Motor neuron (in vitro differentiated cells): ENCODE results near the gene TMEM203. TPM values are rescaled to one million over a fixed set of nuclear protein-coding genes. Genes with fewer than 3 reads are reported as not detected.
A peak's percentile ranks its signal among the peaks of the same experiment; 100 is the strongest.

ENCODE experiments used
- ATAC-seq, 8 experiments: fragments of 200-7000 bp; cut with Tn5 transposase; replicated peaks in 6 of 8; 2 replicates each; pipeline ENCODE4 v1.8.0; 2021; ENCODE audit warnings: mild to moderate bottlenecking in 8 of 8, moderate library complexity in 8 of 8
- H3K27ac ChIP-seq, 2 donors: fragments of 250-450 bp; sonication (Bioruptor Pico); 2 replicates each; pipeline ENCODE4 v1.9.0; 2021; ENCODE audit warnings: antibody characterized with exemption in 2 of 2, mild to moderate bottlenecking in 2 of 2, moderate library complexity in 1 of 2
- H3K4me1 ChIP-seq, 2 donors: fragments of 250-450 bp; sonication (Bioruptor Pico); replicated peaks in 1 of 2; 2 replicates each; pipeline ENCODE4 v1.6.1; 2021; ENCODE audit warnings: antibody characterized with exemption in 2 of 2, mild to moderate bottlenecking in 2 of 2, moderate library complexity in 1 of 2
- H3K4me3 ChIP-seq, 5 donors: fragments of 250-450 bp; sonication (Bioruptor Pico); 2 replicates each; pipeline ENCODE4 v1.9.0; 2021; ENCODE audit warnings: antibody characterized with exemption in 5 of 5, mild to moderate bottlenecking in 5 of 5, moderate library complexity in 4 of 5
- WGBS, 10 experiments: fragments of 450-650 bp; shearing (Covaris generic); methylation state at CpG; one replicate each; pipeline ENCODE4 v1.0.0; 2022; 5-methylcytosine and 5-hydroxymethylcytosine counted together
- in situ Hi-C, 9 experiments: fragments of 400-800 bp; cut with MboI; loops; one replicate each; pipeline ENCODE4 v1.15.0; 2021; ENCODE audit warnings: low sequenced_read_pairs in 9 of 9, low pct_unique_long_range_greater_than_20kb in 2 of 9; ENCODE audit not compliant: unreplicated experiment in 9 of 9
- total RNA-seq, 8 experiments: library from RNA; unstranded; fragments of 300-600 nt; gene quantifications; 2 replicates each; pipeline versions ENCODE4 v1.2.3 to v1.2.4, GENCODE V29; 2022

TMEM203 gene
- total RNA-seq, 8 experiments from 2014 or later = 20.0 to 31.7 (median 26.4) TPM

DNA sequence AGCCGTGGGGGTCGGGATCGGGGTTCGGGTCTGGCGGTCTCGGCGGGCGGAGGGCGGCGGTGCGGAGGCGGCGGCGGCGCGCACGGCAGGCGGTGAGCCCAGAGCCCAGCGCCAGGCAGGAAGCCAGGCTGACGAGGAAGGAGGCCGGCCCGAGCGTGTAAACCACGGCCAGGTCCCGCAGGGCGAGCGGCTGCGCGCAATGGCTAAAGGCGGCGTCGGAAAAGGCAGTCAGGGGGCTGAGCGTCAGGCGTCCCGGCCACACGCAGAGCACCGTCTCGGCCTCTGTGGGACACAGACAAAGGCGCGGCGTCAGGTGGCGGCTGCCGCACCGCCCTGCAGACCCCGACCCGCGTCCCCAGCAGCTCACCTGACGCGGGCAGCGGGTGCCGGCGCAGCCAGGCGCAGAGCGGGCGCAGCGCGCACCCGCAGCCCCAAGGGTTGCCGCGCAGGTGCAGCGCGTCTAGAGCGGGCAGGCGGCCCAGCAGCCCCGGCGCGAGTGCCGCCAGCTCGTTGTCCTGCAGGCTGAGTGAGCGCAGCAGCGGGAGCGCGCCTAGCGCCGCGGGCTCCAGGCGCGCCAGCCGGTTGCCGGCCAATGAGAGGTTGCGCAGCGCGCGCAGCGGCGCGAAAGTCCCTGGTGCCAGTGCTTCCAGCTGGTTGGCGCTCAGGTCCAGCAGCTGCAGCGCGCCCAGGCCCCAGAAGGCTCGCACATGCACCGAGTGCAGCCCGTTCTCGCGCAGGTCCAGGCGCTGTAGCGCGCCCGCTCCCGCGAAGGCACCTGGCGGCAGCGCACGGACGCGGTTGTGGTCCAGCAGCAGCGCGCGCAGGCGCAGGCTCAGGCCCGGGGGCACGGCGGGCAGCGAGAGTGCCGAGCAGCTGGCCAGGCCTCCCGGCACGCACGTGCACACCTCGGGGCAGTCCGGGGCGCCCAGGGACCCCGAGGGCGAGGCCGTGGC is 36.3 kb downstream of the TMEM203 start:
- H3K4me1 ChIP-seq = peaks cover 11 to 13% of the 10 kb centered on the region in 2 donors
- ATAC-seq = peak; percentile 10 to 67 (median 56)
- 0 to 2% (median 0%) methylated on average over 2 to 9 of the region's 124 CpGs; no CpG with 5 or more reads in 7 of the 10 experiments for WGBS, 10 experiments
- peak overlapping the region; percentile 39 to 50 (median 44) for H3K4me3 ChIP-seq
- H3K27ac ChIP-seq = peak overlapping the region; percentile 54 to 55
- in situ Hi-C loops = no loop called here

DNA sequence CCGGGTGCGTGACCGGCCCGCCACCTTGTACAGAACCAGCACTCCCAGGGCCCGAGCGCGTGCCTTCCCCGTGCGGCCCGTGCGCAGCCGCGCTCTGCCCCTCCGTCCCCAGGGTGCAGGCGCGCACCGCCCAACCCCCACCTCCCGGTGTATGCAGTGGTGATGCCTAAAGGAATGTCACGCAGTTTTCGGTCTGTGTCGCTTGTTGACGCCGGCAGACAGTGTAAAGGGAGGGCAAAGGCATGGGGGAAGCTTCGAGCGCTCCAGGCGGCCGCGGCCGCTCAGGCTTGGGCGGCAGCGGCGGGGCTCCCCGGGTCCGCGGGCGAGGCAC is 36.9 kb downstream of the TMEM203 start:
- WGBS, 10 experiments = 0% methylated on average over 2 of the region's 36 CpGs; no CpG with 5 or more reads in 9 of the 10 experiments
- Histone ChIP-seq H3K27ac (peak overlapping the region; percentile 54 to 55), H3K4me1 (peaks cover 13 to 17% of the 10 kb centered on the region in 2 donors), H3K4me3 (peak overlapping the region; percentile 39 to 50 (median 44))
- peak; percentile 4 to 63 (median 52) for ATAC-seq
- in situ Hi-C loops = no loop called here

DNA sequence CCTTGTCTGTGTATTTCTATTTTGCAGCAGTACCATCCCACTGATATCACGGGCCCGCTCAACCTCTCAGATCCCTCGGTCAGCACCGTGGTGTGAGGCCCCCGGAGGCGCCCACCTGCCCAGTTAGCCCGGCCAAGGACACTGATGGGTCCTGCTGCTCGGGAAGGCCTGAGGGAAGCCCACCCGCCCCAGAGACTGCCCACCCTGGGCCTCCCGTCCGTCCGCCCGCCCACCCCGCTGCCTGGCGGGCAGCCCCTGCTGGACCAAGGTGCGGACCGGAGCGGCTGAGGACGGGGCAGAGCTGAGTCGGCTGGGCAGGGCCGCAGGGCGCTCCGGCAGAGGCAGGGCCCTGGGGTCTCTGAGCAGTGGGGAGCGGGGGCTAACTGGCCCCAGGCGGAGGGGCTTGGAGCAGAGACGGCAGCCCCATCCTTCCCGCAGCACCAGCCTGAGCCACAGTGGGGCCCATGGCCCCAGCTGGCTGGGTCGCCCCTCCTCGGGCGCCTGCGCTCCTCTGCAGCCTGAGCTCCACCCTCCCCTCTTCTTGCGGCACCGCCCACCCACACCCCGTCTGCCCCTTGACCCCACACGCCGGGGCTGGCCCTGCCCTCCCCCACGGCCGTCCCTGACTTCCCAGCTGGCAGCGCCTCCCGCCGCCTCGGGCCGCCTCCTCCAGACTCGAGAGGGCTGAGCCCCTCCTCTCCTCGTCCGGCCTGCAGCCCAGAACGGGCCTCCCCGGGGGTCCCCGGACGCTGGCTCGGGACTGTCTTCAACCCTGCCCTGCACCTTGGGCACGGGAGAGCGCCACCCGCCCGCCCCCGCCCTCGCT is 37.5 kb downstream of the TMEM203 start:
- peak; percentile 26 to 79 (median 66) for ATAC-seq
- in situ Hi-C loops = no loop called here
- no CpG with 5 or more reads among the region's 57 CpGs for WGBS, 10 experiments
- Histone ChIP-seq H3K27ac (peak overlapping the region; percentile 55 to 74), H3K4me3 (peak overlapping the region; percentile 39 to 50 (median 44)), H3K4me1 (peaks cover 17 to 22% of the 10 kb centered on the region in 2 donors)

DNA sequence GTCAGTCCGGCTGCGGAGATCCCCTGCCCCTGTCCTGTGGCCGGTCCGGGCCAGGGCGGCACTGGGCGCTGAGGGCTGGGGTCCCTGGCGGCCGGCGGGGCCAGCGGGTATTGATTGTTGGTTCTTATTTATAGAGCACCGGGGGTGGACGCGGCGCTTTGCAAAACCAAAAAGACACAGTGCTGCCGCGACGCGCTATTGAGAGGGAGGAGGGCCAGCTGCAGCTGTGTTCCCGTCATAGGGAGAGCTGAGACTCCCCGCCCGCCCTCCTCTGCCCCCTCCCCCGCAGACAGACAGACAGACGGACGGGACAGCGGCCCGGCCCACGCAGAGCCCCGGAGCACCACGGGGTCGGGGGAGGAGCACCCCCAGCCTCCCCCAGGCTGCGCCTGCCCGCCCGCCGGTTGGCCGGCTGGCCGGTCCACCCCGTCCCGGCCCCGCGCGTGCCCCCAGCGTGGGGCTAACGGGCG is 38.1 kb downstream of the TMEM203 start:
- no CpG with 5 or more reads among the region's 44 CpGs for WGBS, 10 experiments
- Histone ChIP-seq H3K4me1 (peaks cover 19 to 29% of the 10 kb centered on the region in 2 donors), H3K4me3 (peak overlapping the region; percentile 39 to 50 (median 44)), H3K27ac (peak overlapping the region in 1 of 2 donors; percentile 74)
- in situ Hi-C loops = no loop called here
- peak in 1 of 8 experiments; percentile 5 for ATAC-seq

DNA sequence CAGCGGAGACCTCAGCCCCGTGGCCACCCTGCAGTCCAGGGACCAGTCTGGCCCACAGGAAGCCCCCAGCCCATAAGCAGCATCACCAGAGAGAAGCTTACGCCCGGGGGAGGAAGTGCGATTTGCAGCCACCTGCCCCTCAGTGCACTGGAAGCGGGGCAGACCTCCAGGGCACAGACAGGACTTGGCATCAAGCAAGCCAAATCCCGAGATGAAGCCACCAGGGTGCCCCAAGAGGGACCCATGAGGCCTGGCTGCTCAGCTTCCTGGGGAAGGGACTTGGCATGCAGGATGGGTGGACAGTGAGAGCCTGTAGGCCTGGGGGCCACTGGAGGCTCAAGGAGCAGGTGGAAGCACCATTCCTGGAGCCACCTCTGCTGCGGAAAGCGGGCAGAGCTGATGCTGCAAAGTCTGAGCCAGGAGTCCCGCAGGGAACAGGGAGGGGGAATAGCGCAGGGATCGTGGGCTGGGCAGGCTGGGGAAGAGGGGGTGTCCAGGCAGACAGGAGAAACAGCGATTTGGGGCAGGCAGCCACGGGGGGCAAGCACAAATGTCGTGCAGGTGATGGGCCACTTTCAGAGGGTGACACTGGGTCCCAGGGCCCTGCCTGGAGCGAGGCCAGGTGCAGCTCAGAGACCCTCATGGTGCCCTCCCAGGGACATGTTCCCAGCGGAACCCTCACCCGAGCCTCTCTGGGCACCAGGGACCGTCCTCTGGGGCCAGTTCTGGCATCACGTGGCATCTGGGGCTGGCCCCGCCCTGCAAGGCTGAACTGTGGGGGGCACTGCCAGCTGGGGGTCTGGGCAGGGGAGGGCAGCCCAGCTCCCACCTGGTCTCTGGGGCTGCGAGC is 38.8 kb downstream of the TMEM203 start:
- in situ Hi-C loops = no loop called here
- no peak for ATAC-seq
- 40% methylated on average over 1 of the region's 22 CpGs; no CpG with 5 or more reads in 9 of the 10 experiments for WGBS, 10 experiments
- peaks cover 19 to 36% of the 10 kb centered on the region in 2 donors for H3K4me1 ChIP-seq
- no peak overlapping the region for H3K27ac ChIP-seq
- H3K4me3 ChIP-seq = peak overlapping the region in 1 of 5 donors; percentile 50

- peaks cover 19 to 36% of the 10 kb centered on the region in 2 donors for H3K4me1 ChIP-seq
- no peak overlapping the region for H3K27ac ChIP-seq
- WGBS, 10 experiments = 60 to 100% (median 80%) methylated on average over 1 of the region's 32 CpGs; no CpG with 5 or more reads in 7 of the 10 experiments
- in situ Hi-C loops = no loop called here
- H3K4me3 ChIP-seq = no peak overlapping the region
- no peak for ATAC-seq
Measured at GRCh38 chr9:137165250-137165836, 40.1 kb downstream of the TMEM203 start.

DNA sequence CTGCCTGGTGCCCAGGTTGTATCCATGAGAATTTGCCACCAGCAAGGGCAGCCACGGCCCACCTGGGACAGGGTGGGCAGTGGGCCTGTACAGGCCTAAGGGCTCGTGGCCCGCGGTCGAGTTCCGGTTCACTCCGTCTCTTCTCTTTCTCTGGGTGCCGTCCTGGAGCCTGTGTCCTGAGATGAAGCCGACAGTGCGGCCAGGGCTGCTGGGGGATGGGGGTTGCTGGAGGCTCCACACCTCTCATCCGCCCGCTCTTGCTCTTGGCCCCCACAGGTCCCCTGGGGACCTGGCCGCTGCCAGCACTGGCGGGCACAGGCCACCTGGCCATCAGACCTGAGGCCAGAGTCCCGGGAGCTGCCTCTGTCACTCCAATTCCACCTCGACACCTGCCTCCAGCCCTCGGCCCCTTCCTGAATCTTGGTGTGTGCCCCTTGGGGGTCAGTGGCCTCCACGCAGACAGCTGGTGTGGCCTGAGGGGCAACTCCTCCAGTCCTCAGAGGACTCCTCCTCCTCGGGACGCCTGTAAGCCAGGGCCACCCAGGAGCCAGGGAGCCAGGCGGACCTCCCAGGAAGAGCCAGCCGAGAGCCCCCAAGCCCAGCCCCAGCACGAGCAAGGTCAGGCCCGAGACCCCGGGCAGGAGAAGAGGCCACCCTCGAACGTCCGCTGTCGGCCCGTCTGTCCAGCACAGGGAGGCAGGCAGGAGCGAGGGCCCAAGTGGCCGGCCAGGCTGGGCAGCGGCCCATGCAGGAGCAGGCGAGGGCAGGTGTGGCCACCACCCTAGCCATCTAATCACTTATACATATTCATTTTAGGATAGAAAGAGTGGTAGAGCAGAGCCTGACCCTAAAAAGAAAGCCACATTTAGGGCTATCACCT is 40.8 kb downstream of the TMEM203 start:
- Histone ChIP-seq H3K4me1 (peaks cover 19 to 36% of the 10 kb centered on the region in 2 donors), H3K4me3 (no peak overlapping the region), H3K27ac (no peak overlapping the region)
- in situ Hi-C loops = no loop called here
- WGBS, 10 experiments = 17 to 80% (median 28%) methylated on average over 1 to 10 of the region's 34 CpGs; no CpG with 5 or more reads in 7 of the 10 experiments
- no peak for ATAC-seq

DNA sequence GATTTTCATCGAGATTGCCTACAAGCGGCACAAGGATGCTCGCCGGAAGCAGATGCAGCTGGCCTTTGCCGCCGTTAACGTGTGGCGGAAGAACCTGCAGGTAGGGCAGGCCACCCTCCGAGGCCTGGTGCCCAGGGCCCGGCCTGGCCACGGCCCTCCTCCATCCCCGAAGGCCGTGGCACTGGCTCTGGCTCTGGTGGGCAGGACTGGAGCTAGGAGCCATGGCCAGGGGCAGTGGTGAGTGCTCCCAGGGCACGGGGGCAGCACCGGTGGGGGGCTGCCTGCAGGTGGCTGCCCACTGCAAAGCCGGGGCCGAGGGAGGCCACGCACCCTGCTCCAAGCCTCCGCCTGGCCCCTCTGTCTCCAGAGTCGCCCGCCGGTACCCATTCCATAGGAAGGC is 41.6 kb downstream of the TMEM203 start:
- peaks cover 19 to 36% of the 10 kb centered on the region in 2 donors for H3K4me1 ChIP-seq
- H3K4me3 ChIP-seq = peak overlapping the region in 2 of 5 donors; percentile 25 to 30
- no peak overlapping the region for H3K27ac ChIP-seq
- ATAC-seq = no peak
- 20 to 100% (median 100%) methylated on average over 1 of the region's 22 CpGs; no CpG with 5 or more reads in 7 of the 10 experiments for WGBS, 10 experiments
- in situ Hi-C loops = no loop called here

DNA sequence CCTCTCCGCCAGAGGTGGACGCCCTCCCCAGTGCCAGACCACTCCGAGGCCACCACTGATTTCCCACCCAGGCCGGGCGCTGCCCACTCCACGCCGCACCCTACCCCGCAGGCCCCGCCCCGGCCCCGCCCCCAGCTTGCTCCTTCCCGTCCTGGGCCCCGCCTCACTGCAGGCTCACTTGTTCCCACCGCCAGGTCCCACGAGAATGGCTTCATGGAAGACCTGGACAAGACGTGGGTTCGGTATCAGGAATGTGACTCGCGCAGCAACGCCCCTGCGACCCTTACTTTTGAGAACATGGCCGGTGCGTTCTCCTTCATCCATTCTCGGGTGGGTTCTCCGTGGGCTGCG is 42.1 kb downstream of the TMEM203 start:
- WGBS, 10 experiments = 10 to 58% (median 40%) methylated on average over 1 to 4 of the region's 26 CpGs; no CpG with 5 or more reads in 7 of the 10 experiments
- Histone ChIP-seq H3K27ac (no peak overlapping the region), H3K4me3 (peak overlapping the region in 4 of 5 donors; percentile 9 to 30 (median 23)), H3K4me1 (peaks cover 19 to 36% of the 10 kb centered on the region in 2 donors)
- peak in 7 of 8 experiments; percentile 4 to 45 (median 38) for ATAC-seq
- in situ Hi-C loops = no loop called here

- Histone ChIP-seq H3K4me3 (peak overlapping the region in 4 of 5 donors; percentile 9 to 30 (median 23)), H3K4me1 (peaks cover 18 to 33% of the 10 kb centered on the region in 2 donors), H3K27ac (no peak overlapping the region)
- WGBS, 10 experiments = 0% methylated on average over 3 of the region's 74 CpGs; no CpG with 5 or more reads in 9 of the 10 experiments
- ATAC-seq = peak; percentile 16 to 62 (median 57)
- in situ Hi-C loops = no loop called here
Measured at GRCh38 chr9:137162505-137163364, 42.7 kb downstream of the TMEM203 start.
